Activated B cell treated with CpG ODN at 0.5 μM for 24 hours (primary cell): Measurements from ENCODE around the gene RGS4. TPM values are rescaled to one million over a fixed set of nuclear protein-coding genes. Genes with fewer than 3 reads are reported as not detected.

Source experiments
- ATAC-seq: fragments of 200-7000 bp; cut with Tn5 transposase; one replicate; pipeline ENCODE4 v1.10.0; 2021; ENCODE audit warnings: low read depth, mild to moderate bottlenecking, moderate library complexity
- CTCF ChIA-PET: fragments of 350-600 bp; sonication (Branson Sonifier 250); formaldehyde crosslinking; loops from one replicate; lab custom pipeline; 2021; ENCODE audit warnings: antibody characterized with exemption; lab: Charles Lee
- POLR2A ChIA-PET: fragments of 350-600 bp; sonication (Branson Sonifier 250); formaldehyde crosslinking; loops from one replicate; lab custom pipeline; 2021; ENCODE audit warnings: antibody characterized with exemption; lab: Charles Lee
- DNase-seq: peaks from one replicate; pipeline ENCODE4 v3.0.0; 2022
- H3K27ac Mint-ChIP-seq: one replicate; pipeline ENCODE4 v1.8.0; 2020; ENCODE audit warnings: mixed read lengths
- H3K27me3 Mint-ChIP-seq: one replicate; pipeline ENCODE4 v1.8.0; 2021; ENCODE audit warnings: mixed read lengths
- H3K36me3 Mint-ChIP-seq: one replicate; pipeline ENCODE4 v1.8.0; 2021; ENCODE audit warnings: low read depth, mixed read lengths
- H3K4me1 Mint-ChIP-seq: one replicate; pipeline ENCODE4 v1.8.0; 2021; ENCODE audit warnings: mixed read lengths
- H3K4me3 Mint-ChIP-seq: one replicate; pipeline ENCODE4 v1.8.0; 2020; ENCODE audit warnings: mild to moderate bottlenecking, mixed read lengths
- H3K9me3 Mint-ChIP-seq: one replicate; pipeline ENCODE4 v1.8.0; 2020; ENCODE audit warnings: mixed read lengths
- intact Hi-C: fragments of 100-400 bp; cut with micrococcal nuclease; formaldehyde crosslinking; loops from one replicate; pipeline ENCODE4 v1.15.1; 2024
- total RNA-seq: library from RNA; stranded (reverse); gene quantifications from 2 replicates; pipeline ENCODE4 v1.2.3, GENCODE V29; 2022
- TF ChIP-seq, protein P1 (sequence below): fragments of 200-600 bp; IDR thresholded peaks from one replicate; pipeline ENCODE4 v1.8.0; 2022; ENCODE audit warnings: antibody characterized with exemption, mild to moderate bottlenecking

RGS4 gene
- total RNA-seq, 1 donor from 2014 or later = not detected

DNA sequence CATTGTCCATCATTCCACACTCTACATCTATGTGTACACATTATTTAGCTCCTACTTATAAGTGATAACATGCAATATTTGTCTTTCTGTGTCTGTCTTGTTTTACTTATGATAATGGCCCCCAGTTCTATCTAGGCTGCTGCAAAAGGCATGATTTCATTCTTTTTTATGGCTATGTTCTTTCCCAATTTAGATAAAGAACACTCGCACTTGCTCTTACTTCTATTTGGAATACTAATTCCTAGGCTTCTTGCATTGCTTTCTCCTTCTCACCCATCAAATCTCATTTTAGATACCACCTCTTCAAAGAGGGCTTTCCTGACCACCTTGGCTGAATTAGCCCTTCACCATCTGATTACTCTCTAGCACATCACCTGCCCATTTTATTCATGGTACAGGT is 3.0 kb upstream of the RGS4 start:
- Mint-ChIP-seq H3K27me3 (peaks cover 28% of the 10 kb centered on the region), H3K27ac (no peak overlapping the region), H3K4me3 (no peak overlapping the region), H3K36me3 (no peaks in the 10 kb centered on the region), H3K4me1 (no peaks in the 10 kb centered on the region), H3K9me3 (no peaks in the 10 kb centered on the region)
- intact Hi-C loops = no loop called here
- no peak for ATAC-seq
- no peak for DNase-seq
- POLR2A ChIA-PET = no interaction called here
- CTCF ChIA-PET = no interaction called here
- TF ChIP-seq, protein P1, sequence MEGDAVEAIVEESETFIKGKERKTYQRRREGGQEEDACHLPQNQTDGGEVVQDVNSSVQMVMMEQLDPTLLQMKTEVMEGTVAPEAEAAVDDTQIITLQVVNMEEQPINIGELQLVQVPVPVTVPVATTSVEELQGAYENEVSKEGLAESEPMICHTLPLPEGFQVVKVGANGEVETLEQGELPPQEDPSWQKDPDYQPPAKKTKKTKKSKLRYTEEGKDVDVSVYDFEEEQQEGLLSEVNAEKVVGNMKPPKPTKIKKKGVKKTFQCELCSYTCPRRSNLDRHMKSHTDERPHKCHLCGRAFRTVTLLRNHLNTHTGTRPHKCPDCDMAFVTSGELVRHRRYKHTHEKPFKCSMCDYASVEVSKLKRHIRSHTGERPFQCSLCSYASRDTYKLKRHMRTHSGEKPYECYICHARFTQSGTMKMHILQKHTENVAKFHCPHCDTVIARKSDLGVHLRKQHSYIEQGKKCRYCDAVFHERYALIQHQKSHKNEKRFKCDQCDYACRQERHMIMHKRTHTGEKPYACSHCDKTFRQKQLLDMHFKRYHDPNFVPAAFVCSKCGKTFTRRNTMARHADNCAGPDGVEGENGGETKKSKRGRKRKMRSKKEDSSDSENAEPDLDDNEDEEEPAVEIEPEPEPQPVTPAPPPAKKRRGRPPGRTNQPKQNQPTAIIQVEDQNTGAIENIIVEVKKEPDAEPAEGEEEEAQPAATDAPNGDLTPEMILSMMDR = no peak

DNA sequence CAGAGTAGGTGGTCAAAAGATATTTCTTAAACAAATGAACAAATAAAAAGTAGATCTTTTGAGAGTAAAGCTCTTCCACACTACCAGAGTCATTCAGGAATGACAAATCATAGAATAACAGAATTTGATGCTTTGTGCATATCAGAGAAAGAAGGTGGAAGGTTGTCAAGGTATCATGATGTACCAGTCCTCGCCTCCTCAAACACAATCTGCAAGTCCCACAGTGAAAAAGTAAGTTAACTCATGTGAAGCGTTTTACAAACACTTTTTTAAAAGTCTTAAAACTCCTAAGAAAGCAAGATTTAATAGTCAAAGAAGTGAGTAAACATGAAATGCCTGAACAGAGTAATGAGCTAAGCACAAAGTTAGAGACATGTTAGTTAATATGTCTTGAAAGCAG is 2.5 kb upstream of the RGS4 start:
- DNase-seq = no peak
- H3K27me3 Mint-ChIP-seq = peaks cover 28% of the 10 kb centered on the region
- no peaks in the 10 kb centered on the region for H3K9me3 Mint-ChIP-seq
- TF ChIP-seq, protein P1 = no peak
- H3K4me1 Mint-ChIP-seq = no peaks in the 10 kb centered on the region
- H3K4me3 Mint-ChIP-seq = no peak overlapping the region
- no peak for ATAC-seq
- H3K27ac Mint-ChIP-seq = no peak overlapping the region
- ChIA-PET CTCF (no interaction called here), POLR2A (no interaction called here)
- intact Hi-C loops = no loop called here
- no peaks in the 10 kb centered on the region for H3K36me3 Mint-ChIP-seq

DNA sequence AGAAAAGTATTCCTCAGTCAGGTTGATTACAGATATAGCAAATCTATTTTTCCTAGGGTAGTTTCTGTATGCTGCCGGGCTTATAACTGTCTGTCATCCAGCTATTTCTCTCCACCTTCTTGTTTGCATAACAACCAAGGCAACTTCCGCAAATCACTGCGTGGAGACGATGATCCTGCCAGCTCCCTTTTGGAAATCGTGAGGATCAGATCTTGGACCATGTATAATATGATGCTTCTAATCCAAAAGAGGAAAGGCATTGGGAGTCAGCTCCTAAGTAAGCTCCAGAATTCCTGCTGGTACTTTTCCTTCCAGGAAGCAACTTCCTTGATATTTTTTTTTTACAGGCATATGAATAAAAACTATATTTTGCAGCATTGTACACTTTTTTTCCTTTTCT is 445 bp upstream of the RGS4 start:
- ChIA-PET POLR2A (no interaction called here), CTCF (interaction anchor here (1.7 kb wide), 1 partner anchor 247 kb away, joined by 4 read pairs; no protein-coding TSS in a partner anchor)
- ATAC-seq (no peak), DNase-seq (no peak)
- H3K36me3 Mint-ChIP-seq = no peaks in the 10 kb centered on the region
- TF ChIP-seq, protein P1 = no peak
- peaks cover 36% of the 10 kb centered on the region for H3K27me3 Mint-ChIP-seq
- no peak overlapping the region for H3K4me3 Mint-ChIP-seq
- intact Hi-C loops = no loop called here
- no peaks in the 10 kb centered on the region for H3K4me1 Mint-ChIP-seq
- no peak overlapping the region for H3K27ac Mint-ChIP-seq
- no peaks in the 10 kb centered on the region for H3K9me3 Mint-ChIP-seq

GRCh38 chr1:163069655-163070277 is 605 bp downstream of the RGS4 start:
- POLR2A ChIA-PET = no interaction called here
- Mint-ChIP-seq H3K36me3 (no peaks in the 10 kb centered on the region), H3K27ac (no peak overlapping the region), H3K9me3 (no peaks in the 10 kb centered on the region), H3K27me3 (peaks cover 36% of the 10 kb centered on the region), H3K4me3 (no peak overlapping the region), H3K4me1 (no peaks in the 10 kb centered on the region)
- intact Hi-C loops = no loop called here
- DNase-seq (no peak), ATAC-seq (no peak)
- TF ChIP-seq, protein P1 = no peak
- CTCF ChIA-PET = interaction anchor here (2.5 kb wide), 1 partner anchor 246 kb away, joined by 17 read pairs; no protein-coding TSS in a partner anchor

DNA sequence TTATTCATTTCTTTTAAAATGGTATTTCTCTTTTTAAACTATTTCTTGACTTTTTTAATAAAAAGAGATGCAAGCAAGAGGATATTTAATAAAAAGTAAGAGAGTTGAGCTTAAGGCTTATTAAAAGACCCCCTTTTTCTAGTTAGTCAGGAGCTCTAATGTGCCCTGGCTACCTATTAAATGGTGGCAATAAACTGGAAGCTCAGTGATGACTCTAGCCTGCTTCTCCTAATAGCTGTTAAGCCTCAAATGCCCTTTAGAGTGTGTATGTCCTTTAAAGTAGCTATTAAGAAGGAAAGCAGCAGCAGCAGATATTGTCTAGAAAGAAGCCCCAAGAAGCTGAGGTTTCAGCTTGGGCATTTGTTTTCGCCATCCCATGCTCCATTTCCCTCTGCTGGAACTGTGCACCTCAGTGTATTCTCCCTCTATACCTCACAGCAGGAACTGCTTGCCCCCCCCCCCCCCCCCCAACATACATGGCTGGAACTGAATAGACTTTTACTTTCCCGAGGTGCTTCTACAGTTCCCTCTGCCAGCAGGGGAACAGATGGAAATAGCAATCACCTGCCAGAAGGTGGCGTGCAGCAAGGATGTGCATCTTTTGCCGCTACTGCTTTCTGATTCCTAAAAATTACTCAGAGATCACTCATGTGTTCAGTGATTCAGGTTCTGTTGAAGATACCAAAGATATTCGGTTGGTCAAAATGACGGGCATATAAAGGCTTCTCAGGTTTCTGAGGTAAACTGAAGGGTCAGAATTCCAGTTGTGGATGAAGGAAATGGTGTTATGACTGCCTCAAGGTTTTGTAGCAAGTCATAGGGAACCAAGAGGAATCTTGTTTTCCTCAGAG is 2.5 kb downstream of the RGS4 start:
- Mint-ChIP-seq H3K27me3 (peaks cover 37% of the 10 kb centered on the region), H3K4me1 (no peaks in the 10 kb centered on the region), H3K27ac (no peak overlapping the region), H3K4me3 (no peak overlapping the region), H3K9me3 (no peaks in the 10 kb centered on the region), H3K36me3 (no peaks in the 10 kb centered on the region)
- POLR2A ChIA-PET = no interaction called here
- intact Hi-C loops = no loop called here
- TF ChIP-seq, protein P1 = no peak
- CTCF ChIA-PET = interaction anchor here (2.5 kb wide), 1 partner anchor 245 kb away, joined by 17 read pairs; no protein-coding TSS in a partner anchor
- ATAC-seq (no peak), DNase-seq (no peak)
